ENCODE measurements around the gene SFRP2.

The SFRP2 gene

GRCh38 chr4:153773236-153773690 is 15.6 kb downstream of the SFRP2 start:
- no peak for DNase-seq (ENCODE audit: low read depth in 2 of 2)

DNA sequence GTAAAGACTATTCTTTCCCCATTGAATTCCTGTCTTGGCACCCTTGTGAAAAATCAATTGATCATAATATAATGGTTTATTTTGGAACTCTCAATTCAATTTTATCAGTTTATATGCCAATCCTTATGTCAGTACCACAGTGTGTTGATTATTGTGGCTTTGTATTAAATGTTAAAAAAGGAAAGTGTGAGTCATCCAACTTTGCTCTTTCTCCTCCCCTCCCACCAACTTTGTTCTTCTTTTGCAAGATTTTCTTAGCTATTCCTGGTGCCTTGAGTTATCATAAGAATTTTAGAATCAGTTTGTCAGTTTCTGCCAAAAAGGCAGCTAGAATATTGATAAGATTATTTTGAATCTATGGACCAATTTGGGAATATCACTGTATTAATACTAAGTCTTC is 17.8 kb downstream of the SFRP2 start:
- no peak for DNase-seq (ENCODE audit: low read depth in 2 of 2)

DNA sequence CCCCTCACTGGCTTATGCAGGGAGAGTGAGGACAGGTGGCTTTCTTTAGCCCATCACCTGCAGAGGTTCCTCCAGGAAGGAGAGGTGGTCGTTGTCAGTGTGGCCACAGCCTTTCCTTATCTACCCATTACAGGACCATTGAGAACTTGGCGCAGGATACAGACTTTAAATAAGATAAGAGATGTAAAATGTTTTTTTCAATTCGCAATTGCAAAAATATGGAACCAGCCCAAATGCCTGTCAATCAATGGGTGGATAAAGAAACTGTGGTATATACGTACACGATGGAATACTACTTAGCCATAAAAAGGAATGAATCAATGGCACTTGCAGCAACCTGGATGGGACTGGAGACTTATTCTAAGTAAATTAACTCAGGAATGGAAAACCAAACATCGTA is 22.1 kb downstream of the SFRP2 start:
- no peak for DNase-seq (ENCODE audit: low read depth in 2 of 2)

DNA sequence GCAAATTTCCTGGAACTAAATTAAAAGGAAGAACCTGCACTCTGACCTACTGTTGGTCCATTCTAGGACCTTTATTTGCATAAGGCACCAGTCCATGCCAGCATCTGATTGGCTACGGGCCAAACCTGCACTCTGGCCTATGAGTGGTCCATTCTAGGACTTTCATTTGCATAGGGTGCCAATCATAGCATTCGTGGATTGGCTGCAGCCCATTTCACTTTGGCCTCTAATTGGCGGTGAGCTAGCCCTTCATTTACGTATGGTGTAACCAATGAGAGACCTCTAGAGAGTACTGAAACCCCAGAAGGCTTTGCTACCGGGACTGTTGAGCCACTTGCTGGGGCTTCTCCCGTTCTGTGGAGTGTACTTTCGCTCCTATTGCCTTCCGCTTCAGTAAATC is 23.0 kb downstream of the SFRP2 start:
- no peak for DNase-seq (ENCODE audit: low read depth in 2 of 2)

GRCh38 chr4:153764601-153765368 is 24.1 kb downstream of the SFRP2 start:
- no peak for DNase-seq (ENCODE audit: low read depth in 2 of 2)

DNA sequence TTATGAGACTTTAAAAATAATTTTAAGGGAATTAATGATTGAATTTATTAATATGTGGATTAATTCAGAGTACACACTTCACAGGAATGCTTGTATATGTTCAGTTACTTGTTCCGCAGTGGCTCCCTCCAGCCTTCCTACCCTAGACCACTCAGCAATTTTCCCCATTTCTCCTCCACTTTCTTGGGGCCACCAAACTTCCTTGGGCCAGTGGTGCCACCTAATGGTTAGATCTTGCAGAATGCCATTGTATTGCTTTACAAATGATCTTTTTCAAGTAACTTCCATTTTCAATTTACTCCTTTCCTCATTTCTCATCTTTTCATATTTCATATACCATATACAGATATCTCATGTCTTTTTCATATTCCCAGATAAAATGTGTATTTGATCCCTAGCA is 25.5 kb downstream of the SFRP2 start:
- DNase-seq (ENCODE audit: low read depth in 2 of 2), result no peak

GRCh38 chr4:153759407-153760316 is 29.2 kb downstream of the SFRP2 start, which contains the start of gene RNF175:
TSS of gene RNF175 (minus strand) at chr4:153760024. CDS start at chr4:153759862, 162 bp downstream.
- peak in 1 of 2 donors; percentile 6 for DNase-seq (ENCODE audit: low read depth in 2 of 2)

DNA sequence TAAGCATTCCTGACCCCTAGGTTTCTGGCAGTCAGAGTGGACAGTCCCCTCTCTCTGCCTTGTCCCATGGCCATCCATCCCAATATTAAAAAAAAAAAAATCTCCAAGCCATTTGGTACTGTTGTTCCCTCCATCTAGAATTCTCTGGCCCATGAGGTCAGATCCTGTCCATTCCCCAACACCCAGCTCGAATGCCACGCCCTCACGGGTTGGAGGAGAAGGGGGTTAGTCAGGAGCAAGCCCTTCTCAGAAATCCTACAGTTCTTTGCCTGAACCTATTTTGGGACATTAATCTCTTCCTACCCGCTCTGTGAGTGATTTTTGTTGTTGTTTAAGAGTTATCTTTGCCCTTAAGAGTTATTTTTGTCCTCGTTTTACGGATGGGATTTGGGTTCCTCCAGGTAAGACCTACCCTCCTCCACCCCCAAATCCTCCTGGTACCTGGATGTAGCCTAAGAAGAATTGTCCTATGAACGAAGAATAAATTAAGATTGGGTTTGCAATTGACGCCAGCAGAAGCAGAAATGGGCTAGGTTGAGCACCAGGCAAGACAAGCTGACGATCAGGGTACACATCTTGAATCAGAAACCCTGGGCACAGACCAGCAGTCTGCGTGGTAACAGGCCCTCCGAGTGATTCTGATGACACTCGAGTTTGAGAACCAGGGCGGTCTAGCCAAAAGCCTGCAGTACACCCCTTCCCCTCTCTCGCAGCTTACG is 30.0 kb downstream of the SFRP2 start:
- no peak for DNase-seq (ENCODE audit: low read depth in 2 of 2)

GRCh38 chr4:153758136-153758535 is 30.7 kb downstream of the SFRP2 start:
- no peak for DNase-seq (ENCODE audit: low read depth in 2 of 2)

DNA sequence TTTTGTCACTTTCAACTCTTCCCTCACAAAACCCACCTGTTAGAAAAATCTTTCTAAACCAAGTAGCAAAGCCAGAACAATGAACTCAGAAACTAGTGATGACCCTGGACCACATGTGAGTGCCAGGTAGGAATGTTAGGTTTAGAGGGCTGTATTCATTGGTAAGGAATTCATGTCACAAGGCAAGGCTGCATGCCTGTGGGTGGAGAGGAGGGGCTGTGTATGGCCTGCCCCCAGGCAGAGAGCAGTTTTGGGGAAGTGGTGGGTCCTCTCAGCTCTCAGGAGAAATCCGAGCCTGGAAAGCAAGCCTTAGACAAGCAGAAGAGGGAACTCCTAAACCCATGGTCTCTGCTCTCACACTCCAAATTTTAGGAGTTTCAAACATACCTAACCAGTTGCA is 31.5 kb downstream of the SFRP2 start:
- DNase-seq (ENCODE audit: low read depth in 2 of 2), result no peak

DNA sequence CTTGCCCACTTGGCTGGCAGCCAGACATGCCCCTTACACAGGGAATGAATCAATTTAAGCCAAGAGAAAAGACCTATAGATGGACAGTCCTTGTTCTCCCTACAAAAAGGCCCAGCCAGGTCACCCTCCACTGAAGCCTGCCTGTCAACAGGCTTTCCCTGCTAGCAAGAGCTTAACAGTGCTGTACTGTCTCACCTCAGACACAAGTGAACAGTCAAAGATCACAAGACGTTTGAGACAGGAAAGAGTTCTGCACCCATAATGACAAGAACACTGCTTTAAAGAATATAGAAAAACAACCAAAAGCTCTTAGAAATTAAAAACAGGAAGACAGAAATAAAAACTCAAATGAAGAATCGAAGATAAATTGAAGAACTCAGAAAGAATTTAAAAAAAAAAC is 33.7 kb downstream of the SFRP2 start:
- DNase-seq (ENCODE audit: low read depth in 2 of 2), result no peak

- peak; percentile 39 to 65 for DNase-seq (ENCODE audit: low read depth in 2 of 2)
These were observed 38.6 kb downstream of the SFRP2 start for GRCh38 chr4:153750197-153750817.

- DNase-seq (ENCODE audit: low read depth in 2 of 2), result no peak
These were observed 40.5 kb downstream of the SFRP2 start for GRCh38 chr4:153748378-153748777.

- DNase-seq (ENCODE audit: low read depth in 2 of 2), result no peak
These were observed 41.4 kb downstream of the SFRP2 start for GRCh38 chr4:153747406-153747955.

DNA sequence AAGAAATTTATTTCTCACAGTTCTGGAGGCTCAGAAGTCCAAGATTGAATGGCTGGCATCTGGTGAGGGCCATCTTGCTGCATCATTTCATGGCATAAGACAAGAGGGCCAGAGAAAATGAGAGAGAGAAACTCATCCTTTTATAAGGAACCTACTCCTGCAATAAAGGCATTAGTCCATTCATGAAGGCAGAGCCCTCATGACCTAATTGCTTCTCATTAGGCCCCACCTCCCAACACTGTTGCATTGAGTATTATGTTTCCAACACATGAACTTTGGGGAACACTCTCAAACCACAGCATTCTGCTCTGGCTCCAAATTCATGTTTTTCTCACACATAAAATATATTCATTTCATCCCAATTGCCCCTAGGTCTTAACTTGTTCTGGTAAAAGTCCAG is 43.2 kb downstream of the SFRP2 start:
- DNase-seq (ENCODE audit: low read depth in 2 of 2), result no peak

DNA sequence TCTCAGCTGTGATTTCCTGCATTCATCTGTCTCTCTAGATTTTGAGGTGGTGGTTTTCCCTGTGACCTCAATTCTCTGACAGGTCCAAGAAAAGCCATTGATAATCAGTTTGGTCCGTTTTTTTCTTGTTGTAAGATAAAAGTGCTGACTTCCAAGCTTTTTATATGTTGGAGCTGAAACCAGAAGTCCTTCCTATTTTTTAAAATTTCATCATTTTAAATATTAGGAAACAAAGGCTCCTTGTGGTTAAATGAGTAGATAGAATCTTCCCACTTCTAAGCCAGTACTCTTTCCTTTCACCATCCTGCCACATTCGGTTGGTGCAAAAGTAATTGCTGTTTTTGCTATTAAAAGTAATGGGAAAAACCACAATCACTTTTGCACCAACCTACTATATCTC is 47.3 kb downstream of the SFRP2 start:
- DNase-seq (ENCODE audit: low read depth in 2 of 2), result no peak

DNA sequence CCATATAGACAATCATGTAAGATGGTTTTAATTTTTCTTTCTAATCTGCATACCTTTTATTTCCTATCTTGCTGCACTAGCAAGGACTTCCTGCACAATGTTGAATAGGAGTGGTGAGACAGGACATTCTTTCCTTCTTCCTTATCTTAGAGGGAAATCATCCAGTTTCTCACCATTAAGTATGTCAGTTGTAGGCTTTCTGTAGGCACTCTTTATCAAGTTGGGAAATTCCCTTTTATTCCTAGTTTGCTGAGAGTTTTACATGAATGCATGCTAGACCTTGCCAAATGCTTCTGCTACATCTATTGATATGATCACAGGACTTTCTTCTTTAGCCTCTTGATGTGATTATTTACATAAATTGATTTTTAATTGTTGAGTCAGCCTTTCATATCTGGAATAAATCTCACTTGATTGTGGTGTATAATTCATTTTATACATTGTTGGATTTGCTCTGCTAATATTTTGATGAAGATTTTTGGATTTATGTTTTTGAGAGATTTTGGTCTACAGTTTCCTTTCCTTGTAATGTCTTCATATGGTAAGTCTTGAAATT is 52.9 kb downstream of the SFRP2 start:
- DNase-seq (ENCODE audit: low read depth in 2 of 2), result no peak

- DNase-seq (ENCODE audit: low read depth in 2 of 2), result no peak
These were observed 55.0 kb downstream of the SFRP2 start for GRCh38 chr4:153733751-153734448.

DNA sequence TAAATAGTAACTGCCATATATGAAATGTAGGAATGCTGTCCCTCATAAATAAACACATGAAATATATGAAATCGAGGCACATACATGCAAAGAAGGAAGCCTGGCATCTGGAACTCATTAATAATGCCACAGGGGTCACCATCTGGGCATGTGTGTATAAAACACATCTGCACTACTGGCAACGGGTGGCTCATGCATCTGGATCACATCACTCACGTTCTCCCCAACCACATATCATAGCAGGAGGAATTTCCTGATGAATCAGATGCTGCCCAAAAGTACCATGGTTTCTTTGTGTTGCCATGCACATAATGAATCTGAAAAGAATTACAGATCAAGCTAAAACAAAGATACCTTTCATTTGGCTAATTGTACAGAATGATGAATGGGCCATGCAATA is 57.6 kb downstream of the SFRP2 start:
- DNase-seq (ENCODE audit: low read depth in 2 of 2), result no peak

Measured in stimulated activated CD4-positive, alpha-beta T cell treated with anti-CD3 and anti-CD28 coated beads, Interleukin-15, amount 100 ng/mL, for 48 hours (primary cell).